ENCODE measurements around the gene TNNC2.
"Not testable (repeated sequence)": the region's sequence is repeated elsewhere in the genome, so short reads cannot be mapped to it uniquely, and the experiment has no call there.

Gene TNNC2

GRCh38 chr20:45821947-45822346, 5.2 kb downstream of the TNNC2 start:
- no peak for DNase-seq (ENCODE audit: low spot score)

GRCh38 chr20:45819466-45819865, 7.6 kb downstream of the TNNC2 start:
- no peak for DNase-seq (ENCODE audit: low spot score)

GRCh38 chr20:45818239-45818638, 8.9 kb downstream of the TNNC2 start:
- no peak for DNase-seq (ENCODE audit: low spot score)

GRCh38 chr20:45817376-45818194, 9.5 kb downstream of the TNNC2 start:
- no peak for DNase-seq (ENCODE audit: low spot score)

- DNase-seq (ENCODE audit: low spot score): no peak
These were observed 10.2 kb downstream of the TNNC2 start for GRCh38 chr20:45816951-45817350.

- DNase-seq (ENCODE audit: low spot score): no peak
These were observed 12.8 kb downstream of the TNNC2 start for GRCh38 chr20:45814314-45814713.

GRCh38 chr20:45813489-45813888, 13.6 kb downstream of the TNNC2 start:
- no peak for DNase-seq (ENCODE audit: low spot score)

- DNase-seq (ENCODE audit: low spot score): no peak
These were observed 14.1 kb downstream of the TNNC2 start for GRCh38 chr20:45813006-45813340.

GRCh38 chr20:45812157-45813005, 14.7 kb downstream of the TNNC2 start, which contains the start of gene UBE2C:
Gene UBE2C (plus strand): TSS chr20:45812644. CDS start chr20:45812696, 52 bp downstream.
- peak; percentile 100 for DNase-seq (ENCODE audit: low spot score)

- no peak for DNase-seq (ENCODE audit: low spot score)
These were observed 16.7 kb downstream of the TNNC2 start for GRCh38 chr20:45810191-45810970.

GRCh38 chr20:45801851-45802250, 25.3 kb downstream of the TNNC2 start:
- no peak for DNase-seq (ENCODE audit: low spot score)

GRCh38 chr20:45798935-45799642, 28.0 kb downstream of the TNNC2 start:
- peak; percentile 77 for DNase-seq (ENCODE audit: low spot score)

- DNase-seq (ENCODE audit: low spot score): not testable (repeated sequence)
These were observed 29.2 kb downstream of the TNNC2 start for GRCh38 chr20:45797955-45798354.

GRCh38 chr20:45797510-45797909, 29.6 kb downstream of the TNNC2 start:
- DNase-seq (ENCODE audit: low spot score): not testable (repeated sequence)

- no peak for DNase-seq (ENCODE audit: low spot score)
These were observed 30.6 kb downstream of the TNNC2 start for GRCh38 chr20:45796337-45797065.

- DNase-seq (ENCODE audit: low spot score): no peak
These were observed 34.6 kb downstream of the TNNC2 start for GRCh38 chr20:45792317-45793118.

- DNase-seq (ENCODE audit: low spot score): no peak
These were observed 38.8 kb downstream of the TNNC2 start for GRCh38 chr20:45788351-45788750.

- no peak for DNase-seq (ENCODE audit: low spot score)
These were observed 43.3 kb downstream of the TNNC2 start for GRCh38 chr20:45783656-45784294.

GRCh38 chr20:45782890-45783289, 44.2 kb downstream of the TNNC2 start:
- no peak for DNase-seq (ENCODE audit: low spot score)

Data from cerebellar cortex (tissue), 1 donor.